K562 (cell line): ENCODE measurements around the gene ING5.

Source experiments
- ARID3A ChIP-seq: IDR thresholded peaks from 2 replicates; pipeline ENCODE4 v1.6.1; 2012; ENCODE audit warnings: low read depth, low read length, improper control_type of control experiment, borderline replicate concordance
- BRD9 ChIP-seq: fragments of 450-650 bp; IDR thresholded peaks from 2 replicates; pipeline ENCODE4 v1.6.1; 2018; ENCODE audit warnings: low read depth; ENCODE audit not compliant: partially characterized antibody
- CEBPB ChIP-seq: fragments of 450-650 bp; IDR thresholded peaks from 2 replicates; pipeline ENCODE4 v1.6.1; 2016; ENCODE audit warnings: missing genetic modification characterization, missing compliant biosample characterization
- ELF2 ChIP-seq: fragments of 250-450 bp; sonication (Bioruptor Pico); IDR thresholded peaks from 2 replicates; pipeline ENCODE4 v1.5.0; 2021; ENCODE audit warnings: mild to moderate bottlenecking
- EZH2 ChIP-seq: IDR thresholded peaks from 2 replicates; pipeline ENCODE4 v1.6.1; 2012; ENCODE audit warnings: low read depth, mild to moderate bottlenecking, inconsistent platforms, low read length, borderline replicate concordance
- HMG20B ChIP-seq: fragments of 250-450 bp; sonication (Bioruptor Pico); IDR thresholded peaks from 2 replicates; pipeline ENCODE4 v1.5.0; 2021; ENCODE audit warnings: mild to moderate bottlenecking
- NR2F6 ChIP-seq: fragments of 450-650 bp; formaldehyde crosslinking; IDR thresholded peaks from 2 replicates; pipeline ENCODE4 v1.4.0; 2020; ENCODE audit warnings: mild to moderate bottlenecking
- POLR2A ChIP-seq: fragments of 450-650 bp; conservative IDR thresholded peaks from 2 replicates; pipeline ENCODE4 v1.6.1; 2016
- SNIP1 ChIP-seq: fragments of 450-650 bp; IDR thresholded peaks from 2 replicates; pipeline ENCODE4 v1.7.1; 2017; ENCODE audit warnings: low read depth, mild to moderate bottlenecking
- ZNF165 ChIP-seq: fragments of 250-450 bp; sonication (Bioruptor Pico); IDR thresholded peaks from 2 replicates; pipeline ENCODE4 v1.4.0; 2020; ENCODE audit warnings: borderline replicate concordance
- ZNF3 ChIP-seq: fragments of 250-450 bp; sonication (Bioruptor Pico); IDR thresholded peaks from 2 replicates; pipeline ENCODE4 v1.5.0; 2021; ENCODE audit warnings: mild to moderate bottlenecking, moderate library complexity
- TF ChIP-seq, protein P1 (sequence below), 2 experiments: IDR thresholded peaks; 2 replicates each; pipeline ENCODE4 v1.6.1; 2011; ENCODE audit warnings: borderline replicate concordance in 1 of 2, control low read depth in 1 of 2, low read depth in 1 of 2, low read length in 1 of 2, mild to moderate bottlenecking in 1 of 2, mixed read lengths in 1 of 2, moderate library complexity in 1 of 2; ENCODE audit not compliant: insufficient read depth in 1 of 2, insufficient read length in 1 of 2, poor library complexity in 1 of 2, severe bottlenecking in 1 of 2; ENCODE audit errors: extremely low read depth in 1 of 2
- TF ChIP-seq, protein P2 (sequence below), 3 experiments: IDR thresholded peaks in 2 of 3; conservative IDR thresholded peaks in 1 of 3; 2 replicates each; pipeline ENCODE4 v1.5.1; 2011 to 2012; ENCODE audit warnings: low read length in 3 of 3, mild to moderate bottlenecking in 3 of 3, control low read depth in 2 of 3, improper control_type of control experiment in 1 of 3, inconsistent platforms in 1 of 3, low read depth in 1 of 3, mixed read lengths in 1 of 3, moderate library complexity in 1 of 3; ENCODE audit not compliant: insufficient read depth in 2 of 3

DNA sequence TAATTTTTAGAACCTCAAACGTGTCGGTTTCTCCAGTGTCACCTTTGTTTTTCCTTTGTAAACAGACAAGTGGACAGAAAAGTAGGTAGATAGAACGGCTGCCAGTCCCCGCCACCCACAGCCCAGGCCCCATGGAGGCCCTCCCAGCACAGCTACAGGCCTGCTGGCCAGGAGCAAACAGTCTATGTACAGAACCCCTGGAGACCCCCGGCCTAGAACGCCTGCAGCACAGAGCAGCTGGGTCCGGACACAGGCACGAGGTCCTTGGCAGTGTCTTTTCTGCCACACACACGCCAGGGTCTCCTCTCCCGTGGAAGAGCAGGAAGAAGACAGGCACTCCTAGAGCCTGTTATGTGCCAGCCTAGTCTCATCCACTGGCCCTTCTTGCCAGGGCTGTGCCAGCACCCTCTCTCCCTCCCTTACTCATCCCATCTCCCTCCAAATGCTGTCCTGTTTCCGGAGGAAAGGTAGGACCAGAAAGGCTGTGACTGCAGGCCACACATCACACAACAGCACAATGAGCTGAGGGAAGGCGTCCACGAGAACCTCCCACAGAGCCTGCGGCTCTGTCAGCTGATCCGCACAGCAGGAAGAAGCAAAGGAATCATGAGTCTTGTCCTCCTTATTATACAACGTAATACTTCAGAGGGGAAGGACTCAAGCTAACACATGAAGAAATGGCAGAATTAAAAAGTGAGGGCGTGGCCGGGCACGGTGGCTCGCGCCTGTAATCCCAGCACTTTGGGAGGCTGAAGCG is 22.9 kb upstream of the ING5 start:
- TF ChIP-seq, protein P1, sequence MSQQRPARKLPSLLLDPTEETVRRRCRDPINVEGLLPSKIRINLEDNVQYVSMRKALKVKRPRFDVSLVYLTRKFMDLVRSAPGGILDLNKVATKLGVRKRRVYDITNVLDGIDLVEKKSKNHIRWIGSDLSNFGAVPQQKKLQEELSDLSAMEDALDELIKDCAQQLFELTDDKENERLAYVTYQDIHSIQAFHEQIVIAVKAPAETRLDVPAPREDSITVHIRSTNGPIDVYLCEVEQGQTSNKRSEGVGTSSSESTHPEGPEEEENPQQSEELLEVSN (IDR thresholded peaks at IDR 0.05; ENCODE audit: borderline replicate concordance in 1 of 2, extremely low read depth in 1 of 2, insufficient read depth in 1 of 2, insufficient read length in 1 of 2, low read depth in 1 of 2, low read length in 1 of 2, poor library complexity in 1 of 2, severe bottlenecking in 1 of 2) = no peak
- TF ChIP-seq ZNF165 (no peak), ELF2 (CRISPR knock-in tag) (no peak), CEBPB (tag) (no peak), HMG20B (CRISPR knock-in tag) (no peak), SNIP1 (no peak), NR2F6 (CRISPR knock-in tag) (no peak), POLR2A (no peak; the same call in 1 of the 2 replicates), EZH2 (no peak), ARID3A (no peak), BRD9 (no peak), ZNF3 (no peak)
- TF ChIP-seq, protein P2, sequence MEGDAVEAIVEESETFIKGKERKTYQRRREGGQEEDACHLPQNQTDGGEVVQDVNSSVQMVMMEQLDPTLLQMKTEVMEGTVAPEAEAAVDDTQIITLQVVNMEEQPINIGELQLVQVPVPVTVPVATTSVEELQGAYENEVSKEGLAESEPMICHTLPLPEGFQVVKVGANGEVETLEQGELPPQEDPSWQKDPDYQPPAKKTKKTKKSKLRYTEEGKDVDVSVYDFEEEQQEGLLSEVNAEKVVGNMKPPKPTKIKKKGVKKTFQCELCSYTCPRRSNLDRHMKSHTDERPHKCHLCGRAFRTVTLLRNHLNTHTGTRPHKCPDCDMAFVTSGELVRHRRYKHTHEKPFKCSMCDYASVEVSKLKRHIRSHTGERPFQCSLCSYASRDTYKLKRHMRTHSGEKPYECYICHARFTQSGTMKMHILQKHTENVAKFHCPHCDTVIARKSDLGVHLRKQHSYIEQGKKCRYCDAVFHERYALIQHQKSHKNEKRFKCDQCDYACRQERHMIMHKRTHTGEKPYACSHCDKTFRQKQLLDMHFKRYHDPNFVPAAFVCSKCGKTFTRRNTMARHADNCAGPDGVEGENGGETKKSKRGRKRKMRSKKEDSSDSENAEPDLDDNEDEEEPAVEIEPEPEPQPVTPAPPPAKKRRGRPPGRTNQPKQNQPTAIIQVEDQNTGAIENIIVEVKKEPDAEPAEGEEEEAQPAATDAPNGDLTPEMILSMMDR (IDR thresholded peaks at IDR 0.05 in 2 of 3, conservative IDR thresholded peaks at IDR 0.05 in 1 of 3; ENCODE audit: insufficient read depth in 2 of 3, low read depth in 1 of 3, low read length in 3 of 3) = no peak
